ENCODE results near the gene GFI1B. TPM values are rescaled to one million over a fixed set of nuclear protein-coding genes. Genes with fewer than 3 reads are reported as not detected.
A peak's percentile ranks its signal among the peaks of the same experiment; 100 is the strongest.

The GFI1B gene
- total RNA-seq (not detected), polyA plus RNA-seq (not detected)

DNA sequence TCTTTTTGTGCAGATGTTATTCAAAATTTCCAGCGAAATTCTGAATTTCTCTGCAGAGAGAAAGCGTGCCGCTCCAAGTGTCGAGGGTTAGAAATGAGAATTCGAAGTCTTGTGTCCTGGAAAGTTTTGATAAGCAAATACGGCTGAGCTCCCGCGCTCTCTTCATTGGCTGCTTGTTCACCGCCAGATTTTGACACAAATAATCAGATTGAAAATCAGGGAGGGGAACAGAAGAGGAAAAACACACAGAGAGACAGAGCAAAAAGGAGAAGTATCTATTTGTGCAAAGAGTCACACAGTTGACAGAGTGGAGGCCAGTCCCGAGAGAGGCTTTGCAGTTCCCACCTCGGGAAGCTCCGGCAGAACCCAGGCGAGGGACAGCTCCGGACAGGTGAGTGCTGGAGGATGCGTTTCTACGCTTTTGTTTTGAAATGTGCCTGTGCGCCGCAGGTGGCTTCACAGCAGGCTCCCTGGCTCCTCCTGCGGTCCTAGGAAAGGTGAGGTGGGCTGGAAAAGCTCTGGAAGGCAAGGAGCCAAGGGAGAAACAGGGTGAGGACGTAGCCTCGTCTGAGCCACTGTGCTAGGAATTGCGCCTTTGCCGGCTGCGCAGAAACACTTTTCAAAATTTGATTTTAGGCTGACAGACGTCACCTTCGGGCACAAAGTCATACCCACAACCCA, at the start of gene GFI1B:
GFI1B (plus strand) TSS at position 244 of the 681 bp plus-strand sequence. CDS start 7,985 bp downstream, outside the sequence.
- Mint-ChIP-seq H3K36me3 (no peaks in the 10 kb centered on the region), H3K9me3 (no peaks in the 10 kb centered on the region), H3K4me1 (peaks cover 4 to 6% (median 6%) of the 10 kb centered on the region in 4 donors), H3K27me3 (peaks cover 22 to 44% of the 10 kb centered on the region in 2 donors), H3K4me3 (peak within 1 kb of the TSS in 1 of 8 donors; percentile 35), H3K27ac (no peak within 1 kb of the TSS)
- intact Hi-C loops (cut with micrococcal nuclease) = loop anchor here (5.0 kb wide), 1 partner anchor 204 kb away; no protein-coding TSS in a partner anchor
- DNase-seq = no peak
- Histone ChIP-seq H3K27ac (ENCODE audit: low read depth, low read length) (no peak within 1 kb of the TSS), H3K36me3 (ENCODE audit: insufficient read depth, low read length) (no peaks in the 10 kb centered on the region), H3K4me1 (ENCODE audit: insufficient read depth, low read length) (peaks cover 13% of the 10 kb centered on the region), H3K9me3 (ENCODE audit: control insufficient read depth in 1 of 2, low read length in 2 of 2) (no peaks in the 10 kb centered on the region), H3K4me3 (ENCODE audit: low read length in 2 of 2) (no peak within 1 kb of the TSS), H3K27me3 (ENCODE audit: insufficient read depth, low read length) (peaks cover 12% of the 10 kb centered on the region)
- CTCF ChIA-PET (ENCODE audit: partially characterized antibody) = interaction anchor here (0.7 to 1.7 kb wide), 3 partner anchors 76 to 683 kb away, joined by 3 read pairs; no protein-coding TSS in a partner anchor
- POLR2A ChIA-PET (ENCODE audit: partially characterized antibody) = no interaction called here

DNA sequence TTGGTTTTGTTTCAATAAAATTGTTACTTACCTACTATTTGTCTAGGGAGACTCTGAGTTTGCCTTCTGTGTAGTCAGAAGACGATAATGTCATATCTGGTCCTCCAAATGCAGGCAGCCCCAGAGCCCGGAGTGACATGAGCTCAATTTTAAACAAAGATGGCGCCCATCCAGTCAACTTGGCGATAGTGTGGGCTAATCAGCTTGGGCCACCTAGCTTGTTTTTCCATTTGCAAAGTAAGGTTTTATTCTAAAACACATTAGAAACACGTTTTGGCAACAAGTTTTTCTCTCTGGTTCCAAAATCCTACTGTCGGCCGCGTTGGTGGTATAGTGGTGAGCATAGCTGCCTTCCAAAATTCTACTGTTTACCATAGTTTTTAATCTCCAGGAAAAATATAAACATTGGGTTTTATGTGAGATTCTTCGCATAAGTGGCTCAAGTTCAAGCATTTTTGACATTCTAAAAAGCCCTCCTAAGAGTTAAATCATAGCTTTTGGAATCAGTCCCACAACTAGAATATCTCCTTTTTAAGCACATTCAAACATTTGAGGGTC, 47.2 kb upstream of the GFI1B start:
- POLR2A ChIA-PET (ENCODE audit: partially characterized antibody) = interaction anchor here (0.7 kb wide), 1 partner anchor 14 kb away, joined by 3 read pairs; no protein-coding TSS in a partner anchor
- no peaks in the 10 kb centered on the region for H3K27me3 Mint-ChIP-seq
- no peak overlapping the region for H3K27ac Mint-ChIP-seq
- H3K4me3 Mint-ChIP-seq = no peak overlapping the region
- Histone ChIP-seq H3K9me3 (ENCODE audit: control insufficient read depth in 1 of 2, low read length in 2 of 2) (no peaks in the 10 kb centered on the region), H3K4me1 (ENCODE audit: insufficient read depth, low read length) (no peaks in the 10 kb centered on the region), H3K27me3 (ENCODE audit: insufficient read depth, low read length) (no peaks in the 10 kb centered on the region), H3K4me3 (ENCODE audit: low read length in 2 of 2) (no peak overlapping the region), H3K27ac (ENCODE audit: low read depth, low read length) (no peak overlapping the region), H3K36me3 (ENCODE audit: insufficient read depth, low read length) (peaks cover 12% of the 10 kb centered on the region)
- CTCF ChIA-PET (ENCODE audit: partially characterized antibody) = interaction anchor here (0.8 kb wide), 1 partner anchor 29 kb away, joined by 3 read pairs; no protein-coding TSS in a partner anchor
- H3K9me3 Mint-ChIP-seq = peaks cover 0 to 2% (median 0%) of the 10 kb centered on the region in 8 donors
- peaks cover 57 to 65% of the 10 kb centered on the region in 2 donors for H3K36me3 Mint-ChIP-seq
- intact Hi-C loops (cut with micrococcal nuclease) = no loop called here
- no peak for DNase-seq
- peaks cover 0 to 11% (median 2%) of the 10 kb centered on the region in 4 donors for H3K4me1 Mint-ChIP-seq

- H3K4me3 ChIP-seq (ENCODE audit: low read length in 2 of 2) = no peak overlapping the region
- POLR2A ChIA-PET (ENCODE audit: partially characterized antibody) = interaction anchor here (2.6 kb wide), 1 partner anchor 10 kb away, joined by 14 read pairs; the partner anchor contains the start of gene TSC1
- H3K36me3 Mint-ChIP-seq = peaks cover 34 to 39% of the 10 kb centered on the region in 2 donors
- H3K36me3 ChIP-seq (ENCODE audit: insufficient read depth, low read length) = no peaks in the 10 kb centered on the region
- intact Hi-C loops (cut with micrococcal nuclease) = no loop called here
- H3K4me3 Mint-ChIP-seq = no peak overlapping the region
- no peaks in the 10 kb centered on the region for H3K9me3 ChIP-seq (ENCODE audit: control insufficient read depth in 1 of 2, low read length in 2 of 2)
- H3K4me1 Mint-ChIP-seq = peaks cover 0 to 12% (median 4%) of the 10 kb centered on the region in 4 donors
- H3K9me3 Mint-ChIP-seq = peaks cover 0 to 2% (median 0%) of the 10 kb centered on the region in 8 donors
- no peak for DNase-seq
- H3K27me3 Mint-ChIP-seq = no peaks in the 10 kb centered on the region
- H3K27ac ChIP-seq (ENCODE audit: low read depth, low read length) = no peak overlapping the region
- H3K27me3 ChIP-seq (ENCODE audit: insufficient read depth, low read length) = no peaks in the 10 kb centered on the region
- H3K27ac Mint-ChIP-seq = peak overlapping the region in 1 of 7 donors; percentile 35
- CTCF ChIA-PET (ENCODE audit: partially characterized antibody) = interaction anchor here (1.8 to 3.1 kb wide), 2 partner anchors 16 to 32 kb away, joined by 9 to 10 read pairs; no protein-coding TSS in a partner anchor
- no peaks in the 10 kb centered on the region for H3K4me1 ChIP-seq (ENCODE audit: insufficient read depth, low read length)
Measured at GRCh38 chr9:132935026-132935425, 43.5 kb upstream of the GFI1B start.

DNA sequence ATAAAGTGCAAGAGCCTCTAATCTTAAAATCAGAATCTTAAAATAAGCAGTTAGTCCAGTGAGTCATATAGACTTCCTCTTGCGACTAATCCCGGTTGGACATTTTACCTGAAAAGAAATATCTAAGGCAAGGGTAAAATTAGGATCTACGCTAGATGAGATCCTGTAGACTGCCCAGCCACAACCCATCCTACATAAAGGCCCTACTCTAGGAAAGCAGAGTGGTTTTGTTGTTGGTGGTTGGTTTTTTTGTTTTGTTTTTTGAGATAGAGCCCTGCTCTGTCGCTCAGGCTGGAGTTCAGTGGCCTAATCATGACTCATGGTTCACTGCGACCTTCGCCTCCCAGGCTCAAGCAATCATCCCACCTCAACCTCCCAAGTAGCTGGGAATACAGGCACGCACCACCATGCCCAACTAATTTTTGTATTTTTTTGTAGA, 41.0 kb upstream of the GFI1B start:
- CTCF ChIA-PET (ENCODE audit: partially characterized antibody) = no interaction called here
- H3K27ac Mint-ChIP-seq = no peak overlapping the region
- H3K4me3 ChIP-seq (ENCODE audit: low read length in 2 of 2) = no peak overlapping the region
- H3K4me1 ChIP-seq (ENCODE audit: insufficient read depth, low read length) = peaks cover 7% of the 10 kb centered on the region
- H3K27me3 ChIP-seq (ENCODE audit: insufficient read depth, low read length) = no peaks in the 10 kb centered on the region
- no peaks in the 10 kb centered on the region for H3K9me3 Mint-ChIP-seq
- H3K4me3 Mint-ChIP-seq = no peak overlapping the region
- no peaks in the 10 kb centered on the region for H3K9me3 ChIP-seq (ENCODE audit: control insufficient read depth in 1 of 2, low read length in 2 of 2)
- H3K4me1 Mint-ChIP-seq = peaks cover 4 to 11% (median 6%) of the 10 kb centered on the region in 4 donors
- intact Hi-C loops (cut with micrococcal nuclease) = no loop called here
- DNase-seq = no peak
- no peak overlapping the region for H3K27ac ChIP-seq (ENCODE audit: low read depth, low read length)
- no peaks in the 10 kb centered on the region for H3K27me3 Mint-ChIP-seq
- peaks cover 16 to 28% of the 10 kb centered on the region in 2 donors for H3K36me3 Mint-ChIP-seq
- no peaks in the 10 kb centered on the region for H3K36me3 ChIP-seq (ENCODE audit: insufficient read depth, low read length)
- POLR2A ChIA-PET (ENCODE audit: partially characterized antibody) = no interaction called here

DNA sequence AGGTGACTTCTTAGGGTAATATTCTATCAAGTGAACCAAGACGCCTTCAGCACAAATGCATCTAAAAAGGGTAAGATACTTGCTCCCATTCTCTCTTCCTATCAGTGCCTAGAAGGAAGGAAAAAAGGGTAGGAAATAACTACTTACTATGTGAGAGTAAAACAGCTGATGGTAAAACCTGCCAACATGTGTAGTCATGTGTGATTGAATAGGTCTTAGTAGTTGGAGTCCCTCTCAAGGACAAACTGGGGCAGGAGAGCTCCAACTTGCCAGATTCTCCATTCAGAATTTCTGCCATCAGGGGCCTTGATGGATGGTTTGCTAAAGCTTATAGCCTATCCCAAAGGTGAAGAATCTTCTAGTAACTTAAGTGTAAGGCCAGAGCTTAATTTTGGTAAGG, 39.3 kb upstream of the GFI1B start:
- peaks cover 8 to 20% of the 10 kb centered on the region in 2 donors for H3K36me3 Mint-ChIP-seq
- H3K4me3 Mint-ChIP-seq = no peak overlapping the region
- peaks cover 11 to 21% (median 17%) of the 10 kb centered on the region in 4 donors for H3K4me1 Mint-ChIP-seq
- ChIA-PET POLR2A (ENCODE audit: partially characterized antibody) (no interaction called here), CTCF (ENCODE audit: partially characterized antibody) (no interaction called here)
- no peak for DNase-seq
- Histone ChIP-seq H3K27me3 (ENCODE audit: insufficient read depth, low read length) (no peaks in the 10 kb centered on the region), H3K4me1 (ENCODE audit: insufficient read depth, low read length) (peaks cover 19% of the 10 kb centered on the region), H3K36me3 (ENCODE audit: insufficient read depth, low read length) (no peaks in the 10 kb centered on the region), H3K9me3 (ENCODE audit: control insufficient read depth in 1 of 2, low read length in 2 of 2) (no peaks in the 10 kb centered on the region), H3K27ac (ENCODE audit: low read depth, low read length) (no peak overlapping the region), H3K4me3 (ENCODE audit: low read length in 2 of 2) (no peak overlapping the region)
- intact Hi-C loops (cut with micrococcal nuclease) = no loop called here
- no peaks in the 10 kb centered on the region for H3K27me3 Mint-ChIP-seq
- H3K27ac Mint-ChIP-seq = no peak overlapping the region
- H3K9me3 Mint-ChIP-seq = no peaks in the 10 kb centered on the region

- Histone ChIP-seq H3K36me3 (ENCODE audit: insufficient read depth, low read length) (no peaks in the 10 kb centered on the region), H3K4me1 (ENCODE audit: insufficient read depth, low read length) (peaks cover 27% of the 10 kb centered on the region), H3K27ac (ENCODE audit: low read depth, low read length) (no peak overlapping the region), H3K9me3 (ENCODE audit: control insufficient read depth in 1 of 2, low read length in 2 of 2) (no peaks in the 10 kb centered on the region), H3K4me3 (ENCODE audit: low read length in 2 of 2) (no peak overlapping the region), H3K27me3 (ENCODE audit: insufficient read depth, low read length) (no peaks in the 10 kb centered on the region)
- DNase-seq = no peak
- peaks cover 0 to 3% of the 10 kb centered on the region in 2 donors for H3K27me3 Mint-ChIP-seq
- peaks cover 0 to 6% (median 0%) of the 10 kb centered on the region in 8 donors for H3K9me3 Mint-ChIP-seq
- H3K27ac Mint-ChIP-seq = peak overlapping the region in 4 of 7 donors; percentile 12 to 100 (median 23)
- ChIA-PET POLR2A (ENCODE audit: partially characterized antibody) (interaction anchor here (1.7 kb wide), 1 partner anchor 9 kb away, joined by 6 read pairs; no protein-coding TSS in a partner anchor), CTCF (ENCODE audit: partially characterized antibody) (interaction anchor here (4.0 kb wide), 1 partner anchor 41 kb away, joined by 19 read pairs; no protein-coding TSS in a partner anchor)
- intact Hi-C loops (cut with micrococcal nuclease) = no loop called here
- peaks cover 0 to 14% of the 10 kb centered on the region in 2 donors for H3K36me3 Mint-ChIP-seq
- H3K4me3 Mint-ChIP-seq = peak overlapping the region in 5 of 8 donors; percentile 27 to 98 (median 92)
- H3K4me1 Mint-ChIP-seq = peaks cover 12 to 36% (median 24%) of the 10 kb centered on the region in 4 donors
Measured at GRCh38 chr9:132942541-132943182, 35.8 kb upstream of the GFI1B start.
